OCI-LY3 (cell line): ENCODE results near the gene MAN1A2.
"Not testable (repeated sequence)": the region's sequence is repeated elsewhere in the genome, so short reads cannot be mapped to it uniquely, and the experiment has no call there.

Experiments
- H2AFZ ChIP-seq: fragments of 200-600, 300-600 bp; shearing (Covaris generic); 2 replicates; pipeline ENCODE4 v1.6.0; 2014; ENCODE audit warnings: antibody characterized with exemption, low read depth, low read length
- H3K27ac ChIP-seq: fragments of 200-600, 300-600 bp; sonication (generic); 2 replicates; pipeline ENCODE4 v1.5.1; 2014; ENCODE audit warnings: mild to moderate bottlenecking, low read length, moderate library complexity, mixed read lengths
- H3K27me3 ChIP-seq: fragments of 200-600, 300-600 bp; sonication (generic); 2 replicates; pipeline ENCODE4 v1.6.1; 2014; ENCODE audit warnings: low read depth, low read length, mixed read lengths
- H3K36me3 ChIP-seq: fragments of 200-600, 300-600 bp; sonication (generic); replicated peaks from 2 replicates; pipeline ENCODE3; 2014; ENCODE audit warnings: low read depth, low read length, mixed read lengths
- H3K4me1 ChIP-seq: fragments of 300-600, 200-600 bp; sonication (generic); 2 replicates; pipeline ENCODE4 v1.6.1; 2014; ENCODE audit warnings: low read length, mixed read lengths
- H3K4me2 ChIP-seq: fragments of 200-600, 300-600 bp; sonication (generic); 2 replicates; pipeline ENCODE4 v1.6.1; 2014; ENCODE audit warnings: low read length, mixed read lengths
- H3K4me3 ChIP-seq: fragments of 300-600, 200-600 bp; sonication (generic); 2 replicates; pipeline ENCODE4 v1.5.1; 2014; ENCODE audit warnings: antibody characterized with exemption, mild to moderate bottlenecking, low read length, moderate library complexity
- H3K79me2 ChIP-seq: fragments of 300-600, 200-600 bp; shearing (Covaris generic); 2 replicates; pipeline ENCODE4 v1.6.1; 2014; ENCODE audit warnings: mild to moderate bottlenecking, low read length, mixed read lengths
- H3K9ac ChIP-seq: fragments of 300-600, 200-600 bp; shearing (Covaris generic); 2 replicates; pipeline ENCODE4 v1.6.0; 2014; ENCODE audit warnings: mild to moderate bottlenecking, low read length, moderate library complexity
- H3K9me3 ChIP-seq: fragments of 200-600, 300-600 bp; shearing (Covaris generic); 2 replicates; pipeline ENCODE4 v1.6.1; 2014; ENCODE audit warnings: low read length, mixed read lengths; ENCODE audit not compliant: insufficient read depth
- H4K20me1 ChIP-seq: fragments of 200-600, 300-600 bp; sonication (generic); 2 replicates; pipeline ENCODE4 v1.6.1; 2016; ENCODE audit warnings: low read length, mixed read lengths; ENCODE audit not compliant: insufficient read depth
- EZH2phosphoT487 ChIP-seq: fragments of 200-600 bp; shearing (Covaris generic); IDR thresholded peaks from 2 replicates; pipeline ENCODE4 v1.6.1; 2018; ENCODE audit warnings: antibody characterized with exemption, mixed run types, low read depth
- TF ChIP-seq, protein P1 (sequence below): fragments of 200-600, 300-600 bp; sonication (generic); IDR thresholded peaks from 2 replicates; pipeline ENCODE4 v1.5.1; 2014; ENCODE audit warnings: antibody characterized with exemption, low read length, low read depth

The MAN1A2 gene

DNA sequence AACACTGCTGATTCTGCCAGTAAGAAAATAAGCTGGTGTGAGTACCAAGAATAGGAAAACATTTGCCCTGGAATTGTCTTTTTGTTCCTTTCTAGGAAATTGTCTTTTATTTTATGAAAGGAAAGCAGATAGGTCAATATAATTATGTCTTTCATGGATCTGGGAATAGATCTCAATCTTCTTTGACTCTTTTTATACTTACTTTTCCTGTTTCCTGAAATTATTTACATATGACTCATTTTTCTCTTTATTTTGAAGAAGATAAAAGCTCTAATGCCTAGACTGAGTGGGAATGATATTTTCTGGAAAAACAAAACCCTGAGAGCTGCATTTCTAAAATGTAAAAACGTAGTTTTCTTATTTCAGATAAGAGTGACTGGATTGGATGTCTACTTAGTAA, 100.1 kb downstream of the MAN1A2 start:
- Histone ChIP-seq H3K36me3 (no peaks in the 10 kb centered on the region), H3K27ac (no peak overlapping the region), H3K9me3 (no peaks in the 10 kb centered on the region), H3K4me2 (no peak overlapping the region), H3K9ac (no peak overlapping the region), H2AFZ (no peak overlapping the region), H4K20me1 (no peaks in the 10 kb centered on the region), H3K79me2 (no peaks in the 10 kb centered on the region), H3K4me1 (no peaks in the 10 kb centered on the region), H3K4me3 (no peak overlapping the region), H3K27me3 (no peaks in the 10 kb centered on the region)
- TF ChIP-seq EZH2phosphoT487, result no peak
- TF ChIP-seq, protein P1, sequence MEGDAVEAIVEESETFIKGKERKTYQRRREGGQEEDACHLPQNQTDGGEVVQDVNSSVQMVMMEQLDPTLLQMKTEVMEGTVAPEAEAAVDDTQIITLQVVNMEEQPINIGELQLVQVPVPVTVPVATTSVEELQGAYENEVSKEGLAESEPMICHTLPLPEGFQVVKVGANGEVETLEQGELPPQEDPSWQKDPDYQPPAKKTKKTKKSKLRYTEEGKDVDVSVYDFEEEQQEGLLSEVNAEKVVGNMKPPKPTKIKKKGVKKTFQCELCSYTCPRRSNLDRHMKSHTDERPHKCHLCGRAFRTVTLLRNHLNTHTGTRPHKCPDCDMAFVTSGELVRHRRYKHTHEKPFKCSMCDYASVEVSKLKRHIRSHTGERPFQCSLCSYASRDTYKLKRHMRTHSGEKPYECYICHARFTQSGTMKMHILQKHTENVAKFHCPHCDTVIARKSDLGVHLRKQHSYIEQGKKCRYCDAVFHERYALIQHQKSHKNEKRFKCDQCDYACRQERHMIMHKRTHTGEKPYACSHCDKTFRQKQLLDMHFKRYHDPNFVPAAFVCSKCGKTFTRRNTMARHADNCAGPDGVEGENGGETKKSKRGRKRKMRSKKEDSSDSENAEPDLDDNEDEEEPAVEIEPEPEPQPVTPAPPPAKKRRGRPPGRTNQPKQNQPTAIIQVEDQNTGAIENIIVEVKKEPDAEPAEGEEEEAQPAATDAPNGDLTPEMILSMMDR, result no peak

DNA sequence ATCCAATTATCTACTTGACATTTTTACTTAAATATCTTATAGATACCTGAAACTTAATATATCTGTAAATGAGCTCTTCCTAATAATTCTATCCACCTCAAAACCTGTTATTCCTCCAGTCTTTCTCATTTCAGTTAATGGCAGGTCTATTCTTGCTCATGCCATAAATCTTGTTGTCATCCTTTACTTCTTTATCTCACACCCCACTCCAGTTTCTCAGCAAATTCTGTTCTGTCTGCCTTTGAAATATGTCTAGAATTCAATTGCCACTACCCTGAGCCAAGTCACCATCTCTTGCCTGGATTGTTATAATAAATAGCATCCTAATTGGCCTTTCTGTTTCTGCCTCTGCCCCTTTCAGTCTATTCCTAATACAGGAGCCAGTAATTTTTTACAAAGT, 105.8 kb downstream of the MAN1A2 start:
- H3K9me3 ChIP-seq, result no peaks in the 10 kb centered on the region
- H2AFZ ChIP-seq, result no peak overlapping the region
- no peak overlapping the region for H3K4me2 ChIP-seq
- H4K20me1 ChIP-seq, result no peaks in the 10 kb centered on the region
- no peaks in the 10 kb centered on the region for H3K4me1 ChIP-seq
- H3K4me3 ChIP-seq, result no peak overlapping the region
- H3K36me3 ChIP-seq, result no peaks in the 10 kb centered on the region
- H3K9ac ChIP-seq, result no peak overlapping the region
- H3K27me3 ChIP-seq, result no peaks in the 10 kb centered on the region
- H3K27ac ChIP-seq, result no peak overlapping the region
- TF ChIP-seq, protein P1, result no peak
- TF ChIP-seq EZH2phosphoT487, result no peak
- H3K79me2 ChIP-seq, result no peaks in the 10 kb centered on the region

DNA sequence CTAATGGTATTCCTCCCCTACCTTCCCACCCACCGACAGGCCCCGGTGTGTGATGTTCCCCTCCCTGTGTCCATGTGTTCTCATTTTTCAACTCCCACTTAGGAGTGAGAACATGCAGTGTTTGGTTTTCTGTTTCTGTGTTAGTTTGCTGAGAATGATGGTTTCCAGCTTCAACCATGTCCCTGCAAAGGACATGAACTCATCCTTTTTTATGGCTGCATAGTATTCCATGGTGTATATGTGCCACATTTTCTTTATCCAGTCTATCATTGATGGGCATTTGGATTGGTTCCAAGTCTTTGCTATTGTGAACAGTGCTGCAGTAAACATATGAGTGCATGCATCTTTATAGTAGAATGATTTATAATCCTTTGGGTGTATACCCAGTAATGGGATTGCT, 108.2 kb downstream of the MAN1A2 start:
- H3K4me3 ChIP-seq, H3K27me3 ChIP-seq, H3K9ac ChIP-seq, H3K27ac ChIP-seq, H3K4me2 ChIP-seq, H3K36me3 ChIP-seq, H3K4me1 ChIP-seq, H3K79me2 ChIP-seq, H4K20me1 ChIP-seq, H3K9me3 ChIP-seq, H2AFZ ChIP-seq: not testable (repeated sequence)

DNA sequence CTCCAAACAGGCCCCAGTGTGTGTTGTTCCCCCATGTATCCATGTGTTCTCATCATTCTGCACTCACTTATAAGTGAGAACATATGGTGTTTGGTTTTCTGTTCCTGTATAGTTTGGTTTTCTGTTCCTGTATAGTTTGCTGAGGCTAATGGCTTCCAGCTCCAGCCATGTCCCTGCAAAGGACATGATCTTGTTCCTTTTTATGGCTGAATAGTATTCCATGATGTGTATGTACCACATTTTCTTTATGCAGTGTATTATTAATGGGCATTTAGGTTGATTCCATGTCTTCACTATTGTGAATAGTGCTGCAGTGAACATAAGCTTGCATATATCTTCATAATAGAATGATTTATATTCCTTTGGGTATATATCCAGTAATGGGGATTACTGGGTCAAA, 111.8 kb downstream of the MAN1A2 start:
- H3K9me3 ChIP-seq, result no peaks in the 10 kb centered on the region
- no peak for TF ChIP-seq EZH2phosphoT487
- TF ChIP-seq, protein P1, result no peak
- no peak overlapping the region for H3K27ac ChIP-seq
- H3K27me3 ChIP-seq, result no peaks in the 10 kb centered on the region
- H3K9ac ChIP-seq, result no peak overlapping the region
- no peak overlapping the region for H3K4me3 ChIP-seq
- H3K79me2 ChIP-seq, result no peaks in the 10 kb centered on the region
- H2AFZ ChIP-seq, result no peak overlapping the region
- H3K4me1 ChIP-seq, result no peaks in the 10 kb centered on the region
- H3K36me3 ChIP-seq, result no peaks in the 10 kb centered on the region
- H3K4me2 ChIP-seq, result no peak overlapping the region
- H4K20me1 ChIP-seq, result no peaks in the 10 kb centered on the region

DNA sequence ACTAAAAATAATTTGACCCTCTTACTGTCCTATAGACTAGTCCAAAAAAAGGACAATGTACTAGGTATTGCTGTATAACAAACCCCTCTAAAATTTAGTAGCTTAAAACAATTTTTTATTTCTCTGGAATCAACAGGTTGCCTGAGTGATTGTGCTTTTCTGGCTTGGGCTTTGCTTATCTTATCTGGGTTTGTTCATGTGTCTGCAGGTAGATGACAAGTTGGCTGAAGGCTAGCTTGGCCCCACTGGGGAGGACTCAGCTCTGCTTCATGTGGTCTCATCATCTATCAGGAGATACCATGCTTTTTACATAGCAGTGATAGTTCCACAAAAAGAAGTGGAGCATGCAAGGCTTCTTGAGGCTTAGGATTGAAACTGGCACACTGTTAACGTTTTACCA, 114.2 kb downstream of the MAN1A2 start:
- Histone ChIP-seq H4K20me1 (no peaks in the 10 kb centered on the region), H3K9me3 (no peaks in the 10 kb centered on the region), H3K79me2 (no peaks in the 10 kb centered on the region), H3K4me3 (no peak overlapping the region), H3K4me1 (no peaks in the 10 kb centered on the region), H3K36me3 (no peaks in the 10 kb centered on the region), H3K27me3 (no peaks in the 10 kb centered on the region), H2AFZ (no peak overlapping the region), H3K9ac (no peak overlapping the region), H3K4me2 (no peak overlapping the region), H3K27ac (no peak overlapping the region)
- TF ChIP-seq, protein P1, result no peak
- TF ChIP-seq EZH2phosphoT487, result no peak
